Left forelimb (tissue), 1 donor: ENCODE measurements around the gene APC2.
"Not testable (repeated sequence)": the region's sequence is repeated elsewhere in the genome, so short reads cannot be mapped to it uniquely, and the experiment has no call there.

Experiments used
- DNase-seq: peaks from one replicate; pipeline ENCODE4 v3.0.0-alpha.2; 2018; ENCODE audit warnings: low spot score

Gene APC2

GRCh38 chr19:1495799-1496713 is 46.1 kb downstream of the APC2 start:
- no peak for DNase-seq

DNA sequence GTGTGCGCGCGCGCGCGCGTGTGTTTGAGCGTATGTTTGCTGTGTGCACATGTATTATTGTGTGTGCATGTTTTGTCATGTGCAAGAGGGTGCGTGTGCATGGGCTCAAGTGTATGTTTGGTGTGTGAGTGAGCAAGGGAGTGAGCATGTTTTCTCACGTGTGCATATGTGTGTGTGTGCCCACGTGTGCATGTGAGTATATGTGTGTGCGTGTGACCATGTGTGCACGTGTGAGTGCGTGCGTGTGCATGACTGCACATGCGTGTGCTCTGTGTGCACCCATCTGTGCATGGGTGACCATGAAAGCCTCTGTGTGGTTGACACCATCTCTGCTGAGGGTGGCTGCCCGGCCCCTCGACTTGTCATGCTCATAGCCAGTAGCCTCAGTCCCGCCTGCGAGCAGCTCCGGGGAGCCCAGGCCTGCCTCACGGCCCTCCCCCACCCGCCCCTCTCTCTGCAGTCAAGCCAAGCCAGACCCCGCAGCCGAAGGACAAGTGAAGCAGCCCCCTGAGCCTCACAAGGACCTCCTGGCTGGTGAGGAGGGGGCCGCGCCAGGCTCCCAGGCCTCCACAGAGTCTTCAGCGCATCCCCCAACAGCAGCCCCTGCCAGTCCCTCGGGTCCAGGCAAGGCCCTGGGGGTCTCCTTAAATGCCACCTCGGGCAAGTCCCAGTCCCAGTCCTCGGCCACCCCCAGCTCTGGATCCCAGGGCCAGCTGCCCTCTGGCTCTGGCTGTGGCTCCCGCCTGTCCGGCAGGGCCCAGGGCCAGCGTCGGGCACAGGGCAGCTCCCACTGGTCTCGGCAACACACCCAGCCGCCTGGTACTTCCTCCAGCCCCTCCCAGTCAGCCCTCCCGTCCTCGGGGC is 47.0 kb downstream of the APC2 start:
- no peak for DNase-seq

DNA sequence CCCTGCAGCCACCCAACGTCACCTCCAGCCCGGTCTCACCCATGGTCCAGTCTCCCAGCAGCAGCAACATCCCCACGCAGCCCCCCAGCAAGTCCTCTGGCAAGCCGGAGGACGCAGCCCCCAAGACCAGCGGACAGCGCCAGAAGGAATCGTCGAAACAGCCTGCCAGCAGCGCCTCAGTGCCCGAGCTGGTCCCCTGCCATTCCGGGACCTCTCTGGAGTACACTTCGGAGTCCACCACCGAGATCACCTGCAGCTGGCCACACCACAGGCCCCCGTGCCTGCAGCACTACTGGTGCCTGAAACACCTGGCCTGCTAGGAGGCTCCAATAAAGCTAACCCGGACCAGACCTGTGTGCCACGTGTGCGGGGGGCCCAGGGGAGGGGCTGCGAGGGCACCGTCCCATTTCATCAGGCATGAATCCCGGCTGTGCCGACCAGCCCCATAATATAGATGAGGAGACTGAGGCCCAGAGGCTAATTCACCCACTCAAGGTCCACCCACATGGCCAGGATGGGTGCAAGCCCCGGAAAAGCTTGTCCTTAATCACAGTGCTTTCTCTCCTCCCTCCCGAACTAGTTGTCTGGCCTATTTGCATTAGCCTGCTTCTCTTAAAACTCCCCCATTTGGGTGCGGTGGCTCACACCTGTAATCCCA is 47.8 kb downstream of the APC2 start:
- no peak for DNase-seq

DNA sequence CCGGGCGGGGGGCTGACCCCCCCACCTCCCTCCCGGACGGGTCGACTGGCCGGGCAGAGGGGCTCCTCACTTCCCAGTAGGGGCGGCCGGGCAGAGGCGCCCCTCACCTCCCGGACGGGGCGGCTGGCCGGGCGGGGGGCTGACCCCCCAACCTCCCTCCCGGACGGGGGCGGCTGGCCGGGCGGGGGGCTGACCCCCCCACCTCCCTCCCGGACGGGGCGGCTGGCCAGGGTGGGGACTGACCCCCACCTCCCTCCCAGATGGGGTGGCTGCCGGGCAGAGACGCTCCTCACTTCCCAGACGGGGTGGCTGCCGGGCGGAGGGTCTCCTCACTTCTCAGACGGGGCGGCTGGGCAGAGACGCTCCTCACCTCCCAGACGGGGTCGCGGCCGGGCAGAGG is 49.3 kb downstream of the APC2 start:
- DNase-seq: not testable (repeated sequence)

- DNase-seq: no peak
These were observed 51.3 kb downstream of the APC2 start for GRCh38 chr19:1501200-1501595.

GRCh38 chr19:1502433-1503088 is 52.6 kb downstream of the APC2 start:
- DNase-seq: no peak

DNA sequence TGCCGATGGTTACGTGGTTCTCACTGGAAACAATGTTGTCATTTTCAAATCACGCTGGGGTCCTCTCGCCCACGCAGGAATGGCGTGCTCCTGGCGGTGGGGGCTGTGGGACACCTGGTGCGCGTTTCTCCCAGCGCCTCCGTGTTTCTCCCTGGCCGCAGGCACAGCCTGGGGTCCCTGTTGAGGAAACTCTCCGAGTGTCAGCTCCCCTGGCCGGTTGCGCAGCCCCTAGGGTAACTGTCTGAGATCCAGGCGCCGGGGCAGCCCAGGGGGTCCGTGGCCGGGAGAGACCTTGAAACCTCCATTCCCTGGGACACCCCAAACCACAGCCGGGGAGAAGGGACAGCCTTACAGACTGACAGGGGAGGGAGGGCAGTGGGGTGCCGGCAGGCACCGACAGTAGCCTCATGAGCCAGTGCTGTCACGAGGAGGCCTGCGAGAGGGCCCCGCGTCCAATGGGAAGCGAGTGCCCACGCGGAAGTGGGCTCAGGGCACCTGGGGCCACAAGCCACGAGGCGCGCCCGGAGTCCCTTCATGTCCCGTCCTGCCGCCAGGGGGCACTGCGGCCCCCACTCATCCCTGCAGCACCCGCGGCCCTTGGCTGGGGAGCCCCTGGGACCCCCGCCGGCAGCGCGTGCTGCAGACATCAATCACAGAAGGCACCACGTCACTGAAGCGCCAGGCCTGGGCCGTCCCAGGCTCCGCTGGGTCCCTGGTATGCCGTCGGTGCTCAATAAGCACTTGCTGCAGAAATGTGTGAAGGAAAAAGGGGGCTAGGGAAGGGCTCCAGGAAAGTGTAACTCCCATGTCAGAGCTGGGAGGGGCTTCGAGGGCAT is 53.4 kb downstream of the APC2 start:
- DNase-seq: no peak

- no peak for DNase-seq
These were observed 54.2 kb downstream of the APC2 start for GRCh38 chr19:1503925-1504773.

GRCh38 chr19:1505012-1505411 is 55.1 kb downstream of the APC2 start:
- DNase-seq: no peak

GRCh38 chr19:1505991-1506881 is 56.3 kb downstream of the APC2 start:
- DNase-seq: no peak

DNA sequence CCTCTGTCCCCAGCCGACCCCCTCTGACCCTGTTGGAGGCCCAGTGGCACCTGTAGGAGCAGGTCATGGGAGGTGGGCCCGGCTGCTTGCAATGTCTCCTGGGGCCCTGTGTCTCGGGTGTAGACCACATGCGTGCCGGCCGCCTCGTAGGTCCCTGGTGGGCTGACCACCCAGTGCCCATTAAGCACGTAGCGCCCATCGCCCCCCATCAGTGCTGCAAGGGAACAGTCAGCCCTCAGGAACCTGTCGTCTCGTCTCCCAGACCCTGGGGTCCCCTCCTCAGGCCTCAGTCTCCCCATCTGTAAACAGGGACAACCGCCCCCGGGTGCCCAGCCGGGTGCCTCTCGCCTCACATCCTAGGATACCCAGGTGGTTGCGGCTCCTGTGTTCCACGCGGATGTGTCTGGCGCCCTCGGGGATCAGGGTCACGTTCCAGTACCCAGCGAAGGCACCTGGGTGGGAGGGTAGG is 57.3 kb downstream of the APC2 start:
- no peak for DNase-seq

DNA sequence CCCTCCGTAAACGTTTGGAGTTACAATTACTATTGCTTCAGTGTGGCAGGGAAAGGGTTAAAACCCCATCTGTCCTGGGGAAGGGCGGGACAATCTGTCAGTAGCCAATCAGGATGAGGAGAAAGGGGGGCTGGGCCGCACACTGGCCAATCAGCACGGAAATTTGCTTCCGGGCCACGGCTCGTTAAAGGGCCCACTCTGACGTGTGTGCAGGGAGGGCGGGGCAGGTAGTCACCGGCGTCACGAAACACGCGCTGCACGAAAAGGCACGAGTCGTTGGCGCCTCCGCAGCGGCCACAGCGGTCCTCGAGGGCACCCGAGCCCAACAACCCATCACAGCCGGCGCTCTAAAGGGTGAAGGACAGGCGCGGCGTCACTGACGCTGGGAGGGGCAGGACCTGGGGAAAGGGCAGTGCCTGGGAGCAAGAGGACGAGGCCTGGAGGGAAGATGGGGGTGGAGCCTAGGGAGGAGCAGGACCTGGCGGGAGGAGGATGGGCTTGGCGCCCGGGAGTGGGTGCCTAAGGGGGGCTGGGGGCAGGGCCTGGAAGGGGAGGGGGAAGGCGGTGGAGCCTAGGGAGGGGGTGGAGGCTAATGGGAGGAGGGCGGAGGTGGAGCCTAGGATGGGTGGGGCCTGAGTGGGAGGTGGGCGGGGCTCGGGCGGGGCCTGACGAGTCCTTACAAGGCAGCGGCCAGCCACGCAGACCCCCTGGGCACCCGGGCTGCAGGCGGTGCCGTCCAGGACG is 58.0 kb downstream of the APC2 start:
- peak; percentile 95 for DNase-seq

DNA sequence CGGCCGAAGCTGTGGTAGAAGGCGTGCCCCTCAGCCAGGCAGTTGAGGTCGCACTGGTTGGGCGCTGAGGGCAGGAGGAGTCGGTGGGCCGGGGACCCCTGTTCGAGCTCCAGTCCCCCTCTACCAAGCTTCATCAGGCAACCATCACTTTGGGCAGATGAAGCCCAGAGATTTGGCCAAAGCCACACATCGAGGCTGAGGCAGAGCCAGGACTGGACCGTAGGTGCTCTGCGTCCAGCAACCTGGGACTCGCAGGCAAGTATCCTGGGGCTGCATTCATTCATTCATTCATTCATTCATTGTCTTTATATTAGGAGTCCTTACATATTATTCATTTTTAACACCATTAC is 58.6 kb downstream of the APC2 start:
- no peak for DNase-seq

DNA sequence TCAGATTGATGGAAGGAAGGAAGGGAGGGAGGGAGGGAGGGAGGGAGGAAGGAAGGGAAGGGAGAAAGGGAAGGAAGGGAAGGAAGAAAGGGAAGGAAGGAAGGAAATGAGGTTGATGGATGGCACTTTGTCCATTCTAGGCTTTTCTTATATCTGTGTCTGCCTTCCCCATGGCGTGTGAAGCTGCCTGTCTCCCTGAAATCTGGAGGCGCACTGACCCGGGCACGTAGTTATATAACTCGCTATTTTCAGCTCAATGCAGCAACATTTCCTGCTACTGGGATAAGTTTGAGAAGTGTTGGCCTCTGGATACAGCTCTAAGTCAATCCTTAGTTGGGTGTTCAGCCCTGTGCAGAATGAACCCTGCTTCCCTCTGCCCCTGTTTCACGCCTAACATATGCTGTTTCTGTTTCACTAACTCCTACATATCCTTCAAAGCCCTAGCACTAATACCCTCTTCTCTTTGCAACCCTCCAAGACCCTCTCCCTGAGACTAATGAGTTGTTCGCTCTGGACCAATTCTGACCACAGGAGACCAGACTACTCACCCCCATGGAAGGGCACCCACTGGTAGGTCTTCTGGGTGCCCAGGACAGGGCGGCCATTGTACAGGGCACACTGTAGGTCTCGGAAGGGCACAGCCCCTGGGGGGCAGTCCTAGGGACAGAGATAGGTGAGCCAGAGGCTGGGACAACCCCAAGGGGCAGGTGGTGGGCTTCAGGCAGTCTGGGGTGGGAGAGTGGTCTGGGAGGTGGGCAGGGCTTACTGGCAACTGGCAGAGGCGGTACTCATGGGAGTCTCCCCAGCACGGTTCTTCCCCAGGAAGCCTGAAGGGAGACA is 59.9 kb downstream of the APC2 start:
- no peak for DNase-seq

DNA sequence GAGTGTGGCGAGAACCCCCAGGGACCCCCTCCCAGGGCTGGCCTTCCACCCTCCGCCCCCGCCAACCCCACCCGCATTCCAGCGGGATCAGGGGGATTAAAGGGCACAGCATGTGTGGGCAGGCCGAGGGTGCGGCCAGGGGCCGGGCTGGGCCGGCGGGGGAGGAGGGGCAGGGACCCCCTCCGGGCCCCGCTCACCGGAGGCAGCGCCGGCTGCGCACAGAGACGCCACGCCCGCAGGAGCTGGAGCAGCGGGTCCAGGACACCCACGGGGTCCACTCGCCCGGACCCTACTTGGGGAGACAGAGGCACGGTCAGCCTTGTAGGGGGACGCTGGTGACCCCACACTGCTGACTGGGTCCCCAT is 60.5 kb downstream of the APC2 start:
- DNase-seq: no peak

- no peak for DNase-seq
These were observed 60.9 kb downstream of the APC2 start for GRCh38 chr19:1510807-1511206.
